GM19035 (cell line): Measurements from ENCODE around the gene GAL3ST3.
"Not testable (repeated sequence)": the region's sequence is repeated elsewhere in the genome, so short reads cannot be mapped to it uniquely, and the experiment has no call there.

Experiments
- ATAC-seq: cut with Tn5 transposase; IDR thresholded peaks from one replicate; pipeline ENCODE4 v1.9.1; 2021; ENCODE audit not compliant: unreplicated experiment

Gene GAL3ST3, protein sequence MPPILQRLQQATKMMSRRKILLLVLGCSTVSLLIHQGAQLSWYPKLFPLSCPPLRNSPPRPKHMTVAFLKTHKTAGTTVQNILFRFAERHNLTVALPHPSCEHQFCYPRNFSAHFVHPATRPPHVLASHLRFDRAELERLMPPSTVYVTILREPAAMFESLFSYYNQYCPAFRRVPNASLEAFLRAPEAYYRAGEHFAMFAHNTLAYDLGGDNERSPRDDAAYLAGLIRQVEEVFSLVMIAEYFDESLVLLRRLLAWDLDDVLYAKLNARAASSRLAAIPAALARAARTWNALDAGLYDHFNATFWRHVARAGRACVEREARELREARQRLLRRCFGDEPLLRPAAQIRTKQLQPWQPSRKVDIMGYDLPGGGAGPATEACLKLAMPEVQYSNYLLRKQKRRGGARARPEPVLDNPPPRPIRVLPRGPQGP

GRCh38 chr11:66048547-66049323, at the start of gene GAL3ST3:
Gene GAL3ST3 (minus strand): TSS chr11:66049161. CDS start chr11:66045415, 3,746 bp downstream.
- no peak for ATAC-seq

- not testable (repeated sequence) for ATAC-seq
Observed at GRCh38 chr11:66092125-66092524, 43.2 kb upstream of the GAL3ST3 start.

- ATAC-seq: no peak
Observed at GRCh38 chr11:66090288-66090687, 41.3 kb upstream of the GAL3ST3 start.

DNA sequence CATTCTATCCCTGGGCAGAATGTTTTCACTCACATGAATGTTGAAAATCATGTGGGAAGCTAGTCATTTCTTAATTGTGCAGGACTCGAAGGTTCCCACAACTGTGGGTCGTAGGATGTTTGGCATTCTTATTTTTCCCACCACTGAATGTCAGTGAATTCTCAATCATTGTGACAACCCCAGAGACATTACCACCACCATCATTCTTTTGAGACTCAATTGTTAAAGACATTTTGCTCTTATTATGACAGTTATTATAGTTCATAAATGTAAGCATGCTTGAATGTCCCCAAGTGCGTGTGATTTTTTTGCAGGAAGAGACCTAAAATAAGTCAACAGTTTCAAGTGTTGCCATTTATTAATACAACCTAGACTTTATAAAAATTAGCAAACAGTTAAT, 40.1 kb upstream of the GAL3ST3 start:
- ATAC-seq: no peak

GRCh38 chr11:66087148-66087908, 38.4 kb upstream of the GAL3ST3 start:
- no peak for ATAC-seq

- ATAC-seq: no peak
Observed at GRCh38 chr11:66084821-66085475, 36.0 kb upstream of the GAL3ST3 start.

DNA sequence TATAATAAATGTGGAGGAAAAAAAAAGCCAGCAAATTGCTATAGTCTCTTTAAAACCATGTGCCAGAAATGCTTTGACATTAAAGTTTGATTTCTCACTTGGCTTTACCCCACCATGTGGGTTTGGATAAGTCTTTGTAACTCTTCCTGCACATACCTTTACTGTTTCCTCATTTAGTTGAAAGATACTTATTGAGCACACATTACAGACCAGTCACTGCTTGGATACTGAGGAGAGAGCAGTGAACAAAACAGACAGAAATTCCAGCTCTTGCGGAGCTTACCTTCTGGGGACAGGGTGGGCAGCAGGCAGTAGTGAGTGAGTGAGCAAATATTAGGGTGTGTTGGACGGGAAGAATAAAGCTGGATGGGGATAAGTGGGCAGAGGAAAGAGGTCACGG, 34.8 kb upstream of the GAL3ST3 start:
- no peak for ATAC-seq

- no peak for ATAC-seq
Observed at GRCh38 chr11:66082946-66083698, 34.2 kb upstream of the GAL3ST3 start.

GRCh38 chr11:66081505-66081904, 32.5 kb upstream of the GAL3ST3 start:
- ATAC-seq: peak; percentile 77

GRCh38 chr11:66080055-66080817, 31.3 kb upstream of the GAL3ST3 start:
- ATAC-seq: no peak

DNA sequence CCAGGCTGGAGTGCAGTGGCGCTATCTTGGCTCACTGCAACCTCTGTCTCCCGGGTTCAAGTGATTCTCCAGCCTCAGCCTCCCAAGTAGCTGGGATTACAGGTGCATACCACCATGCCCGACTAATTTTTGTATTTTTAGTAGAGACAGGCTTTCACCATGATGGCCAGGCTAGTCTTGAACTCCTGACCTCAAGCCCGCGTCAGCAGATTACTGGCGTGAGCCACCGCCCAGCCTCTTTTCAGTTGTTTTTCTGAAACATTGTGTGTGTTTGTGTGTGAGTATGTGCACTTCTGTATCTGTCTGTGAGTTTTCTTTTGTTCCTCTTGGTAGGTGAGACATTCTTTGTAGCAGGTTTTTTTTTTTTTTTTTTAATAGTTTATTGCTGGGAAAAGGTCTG, 30.0 kb upstream of the GAL3ST3 start:
- not testable (repeated sequence) for ATAC-seq

GRCh38 chr11:66077927-66078326, 29.0 kb upstream of the GAL3ST3 start:
- ATAC-seq: no peak

DNA sequence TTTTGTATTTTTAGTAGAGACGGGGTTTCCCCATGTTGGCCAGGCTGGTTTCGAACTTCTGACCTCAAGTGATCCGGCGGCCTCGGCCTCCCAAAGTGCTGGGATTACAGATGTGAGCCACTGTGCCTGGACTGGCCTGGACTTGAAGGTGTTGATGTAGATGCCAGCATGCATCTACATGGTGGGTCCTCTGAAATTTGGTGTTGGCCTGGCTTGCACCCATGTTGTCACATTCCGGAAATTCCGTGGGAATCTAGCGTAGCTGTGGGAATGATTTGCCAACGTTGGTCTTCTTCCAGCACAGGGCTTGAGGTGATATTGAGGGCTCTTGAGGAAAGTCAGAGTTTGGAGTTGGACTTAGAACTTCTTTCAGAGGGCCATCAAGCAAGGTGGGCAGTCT, 27.6 kb upstream of the GAL3ST3 start:
- ATAC-seq: no peak

DNA sequence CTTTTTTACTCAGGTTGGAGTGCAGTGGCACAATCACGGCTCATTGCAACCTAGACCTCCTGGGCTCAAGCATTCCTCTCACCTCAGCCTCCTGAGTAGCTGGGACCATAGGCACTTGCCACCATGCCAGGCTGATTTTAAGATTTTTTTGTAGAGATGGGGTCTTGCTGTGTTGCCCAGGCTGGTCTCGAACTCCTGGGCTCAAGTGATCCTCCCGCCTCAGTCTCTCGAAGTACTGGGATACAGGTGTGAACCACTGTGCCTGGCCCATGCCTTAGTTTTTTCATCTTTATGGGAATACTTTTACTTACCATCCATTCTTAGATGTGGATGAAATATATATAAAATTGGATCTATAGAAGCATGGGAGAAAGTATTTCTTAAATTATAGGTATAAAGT, 26.3 kb upstream of the GAL3ST3 start:
- ATAC-seq: no peak

GRCh38 chr11:66073669-66074068, 24.7 kb upstream of the GAL3ST3 start:
- no peak for ATAC-seq

GRCh38 chr11:66072518-66072917, 23.6 kb upstream of the GAL3ST3 start:
- no peak for ATAC-seq

GRCh38 chr11:66072081-66072480, 23.1 kb upstream of the GAL3ST3 start:
- ATAC-seq: no peak

- ATAC-seq: no peak
Observed at GRCh38 chr11:66071381-66071801, 22.4 kb upstream of the GAL3ST3 start.

GRCh38 chr11:66070604-66071380, 21.8 kb upstream of the GAL3ST3 start:
- peak; percentile 13 for ATAC-seq
